ENCODE results near the gene MED15. TPM values are rescaled to one million over a fixed set of nuclear protein-coding genes. Genes with fewer than 3 reads are reported as not detected.

The MED15 gene
- total and polyA plus RNA-seq, 10 donors, result 32.2 to 162 (median 89.7) TPM

- Histone ChIP-seq H3K9me3 (no peaks in the 10 kb centered on the region), H3K27me3 (replicated peaks in 1 of 7) (peaks cover 0 to 33% (median 0%) of the 10 kb centered on the region in 7 donors), H3K4me3 (no peak overlapping the region), H3K27ac (no peak overlapping the region), H3K4me1 (no peaks in the 10 kb centered on the region), H3K36me3 (no peaks in the 10 kb centered on the region)
- 70 to 92% (median 88%) methylated on average over 6 of the region's 6 CpGs for WGBS, 5 donors
- intact Hi-C loops (cut with DNase I; ENCODE audit: low total_unique reads), result no loop called here
- DNase-seq, result no peak
- TF ChIP-seq CTCF (IDR thresholded peaks at IDR 0.05 in 8 of 11, conservative IDR thresholded peaks at IDR 0.05 in 3 of 11) (no peak), POLR2AphosphoS5 (IDR thresholded peaks at IDR 0.05) (no peak), POLR2A (IDR thresholded peaks at IDR 0.05) (no peak)
Measured at GRCh38 chr22:20632082-20632481, 124.7 kb downstream of the MED15 start.

- Histone ChIP-seq H3K27ac (no peak overlapping the region), H3K36me3 (no peaks in the 10 kb centered on the region), H3K4me3 (no peak overlapping the region), H3K9me3 (no peaks in the 10 kb centered on the region), H3K4me1 (no peaks in the 10 kb centered on the region), H3K27me3 (replicated peaks in 1 of 7) (peaks cover 0 to 33% (median 0%) of the 10 kb centered on the region in 7 donors)
- DNase-seq, result no peak
- intact Hi-C loops (cut with DNase I; ENCODE audit: low total_unique reads), result no loop called here
- 61 to 87% (median 67%) methylated on average over 4 of the region's 4 CpGs for WGBS, 5 donors
- TF ChIP-seq CTCF (IDR thresholded peaks at IDR 0.05 in 8 of 11, conservative IDR thresholded peaks at IDR 0.05 in 3 of 11) (no peak), POLR2A (IDR thresholded peaks at IDR 0.05) (no peak), POLR2AphosphoS5 (IDR thresholded peaks at IDR 0.05) (no peak)
Measured at GRCh38 chr22:20632518-20632917, 125.1 kb downstream of the MED15 start.

DNA sequence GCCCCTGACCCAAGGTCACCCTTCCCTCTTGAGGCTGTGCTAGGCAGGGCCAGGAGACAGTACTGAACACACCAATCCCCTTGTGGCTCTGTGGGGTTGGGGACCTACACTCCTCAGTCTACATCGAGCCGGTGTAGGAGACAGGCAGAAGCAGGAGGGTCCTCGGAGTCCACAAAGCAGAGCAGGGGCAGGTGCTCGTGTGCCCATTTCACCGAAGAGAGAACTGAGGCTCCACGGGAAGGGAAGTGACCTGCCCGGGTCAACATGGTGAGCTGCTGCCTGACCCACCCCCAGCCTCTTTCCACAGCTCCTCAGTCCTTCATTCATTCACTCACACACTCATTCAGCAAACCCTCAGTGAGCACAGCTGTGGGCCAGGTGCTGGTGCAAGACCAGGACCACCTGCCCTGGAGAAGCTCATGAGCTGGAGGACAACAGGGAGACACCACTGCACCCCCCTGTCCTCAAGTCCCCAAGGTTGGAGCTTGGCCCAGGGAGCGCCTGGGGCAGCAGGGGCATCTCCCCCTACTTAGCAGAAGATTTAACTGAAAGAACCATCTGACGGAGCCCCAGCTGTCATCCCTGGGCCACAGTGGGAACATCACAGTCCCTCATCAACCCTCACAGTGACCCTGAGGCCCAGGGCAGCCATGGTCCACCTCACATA is 127.3 kb downstream of the MED15 start:
- intact Hi-C loops (cut with DNase I; ENCODE audit: low total_unique reads), result no loop called here
- 82 to 98% (median 84%) methylated on average over 7 to 9 of the region's 9 CpGs for WGBS, 5 donors
- H3K4me1 ChIP-seq, result no peaks in the 10 kb centered on the region

More for the DNA sequence above, 127.3 kb downstream of the MED15 start:
- DNase-seq, result no peak
- H3K4me3 ChIP-seq, result no peak overlapping the region
- no peaks in the 10 kb centered on the region for H3K36me3 ChIP-seq
- peaks cover 0 to 36% (median 0%) of the 10 kb centered on the region in 7 donors for H3K27me3 ChIP-seq (replicated peaks in 1 of 7)
- H3K9me3 ChIP-seq, result peaks cover 0 to 2% (median under 1%) of the 10 kb centered on the region in 8 donors
- no peak for TF ChIP-seq POLR2A (IDR thresholded peaks at IDR 0.05)
- TF ChIP-seq CTCF (IDR thresholded peaks at IDR 0.05 in 8 of 11, conservative IDR thresholded peaks at IDR 0.05 in 3 of 11), result no peak
- no peak for TF ChIP-seq POLR2AphosphoS5 (IDR thresholded peaks at IDR 0.05)
- H3K27ac ChIP-seq, result no peak overlapping the region
